Measurements from ENCODE around the gene GABRG2.

Gene GABRG2

GRCh38 chr5:162107591-162107990 lies 40.0 kb downstream of the GABRG2 start:
- H3K27ac Mint-ChIP-seq: no peak overlapping the region
- H3K36me3 Mint-ChIP-seq (ENCODE audit: low read depth): no peaks in the 10 kb centered on the region
- no peaks in the 10 kb centered on the region for H3K27me3 Mint-ChIP-seq (ENCODE audit: low read depth)
- TF ChIP-seq, protein P1, sequence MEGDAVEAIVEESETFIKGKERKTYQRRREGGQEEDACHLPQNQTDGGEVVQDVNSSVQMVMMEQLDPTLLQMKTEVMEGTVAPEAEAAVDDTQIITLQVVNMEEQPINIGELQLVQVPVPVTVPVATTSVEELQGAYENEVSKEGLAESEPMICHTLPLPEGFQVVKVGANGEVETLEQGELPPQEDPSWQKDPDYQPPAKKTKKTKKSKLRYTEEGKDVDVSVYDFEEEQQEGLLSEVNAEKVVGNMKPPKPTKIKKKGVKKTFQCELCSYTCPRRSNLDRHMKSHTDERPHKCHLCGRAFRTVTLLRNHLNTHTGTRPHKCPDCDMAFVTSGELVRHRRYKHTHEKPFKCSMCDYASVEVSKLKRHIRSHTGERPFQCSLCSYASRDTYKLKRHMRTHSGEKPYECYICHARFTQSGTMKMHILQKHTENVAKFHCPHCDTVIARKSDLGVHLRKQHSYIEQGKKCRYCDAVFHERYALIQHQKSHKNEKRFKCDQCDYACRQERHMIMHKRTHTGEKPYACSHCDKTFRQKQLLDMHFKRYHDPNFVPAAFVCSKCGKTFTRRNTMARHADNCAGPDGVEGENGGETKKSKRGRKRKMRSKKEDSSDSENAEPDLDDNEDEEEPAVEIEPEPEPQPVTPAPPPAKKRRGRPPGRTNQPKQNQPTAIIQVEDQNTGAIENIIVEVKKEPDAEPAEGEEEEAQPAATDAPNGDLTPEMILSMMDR (IDR thresholded peaks at IDR 0.05; ENCODE audit: unreplicated experiment in 3 of 3): no peak
- H3K9me3 Mint-ChIP-seq: no peaks in the 10 kb centered on the region
- no peaks in the 10 kb centered on the region for H3K4me1 Mint-ChIP-seq
- no peak overlapping the region for H3K4me3 Mint-ChIP-seq

DNA sequence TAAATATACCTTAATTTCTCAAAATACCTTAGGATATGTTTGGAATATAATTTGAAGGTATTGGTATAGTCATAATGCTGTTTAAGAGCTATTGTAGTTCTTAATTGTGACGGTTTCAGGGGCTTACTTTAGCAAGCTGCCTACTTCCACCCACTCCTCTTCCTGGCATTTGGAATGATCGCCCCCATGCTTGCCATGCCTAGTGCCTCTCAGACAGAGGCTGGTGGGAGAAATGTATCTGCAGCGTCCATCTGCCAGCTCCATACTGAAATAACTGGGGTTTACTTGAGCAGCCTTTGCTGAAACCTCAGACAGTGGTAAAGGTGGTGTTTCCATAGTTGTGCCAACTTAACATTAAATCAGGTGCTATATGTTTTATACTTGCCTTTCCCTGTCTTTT lies 52.2 kb downstream of the GABRG2 start:
- Mint-ChIP-seq H3K36me3 (ENCODE audit: low read depth) (no peaks in the 10 kb centered on the region), H3K27ac (no peak overlapping the region), H3K9me3 (no peaks in the 10 kb centered on the region), H3K27me3 (ENCODE audit: low read depth) (peaks cover 3% of the 10 kb centered on the region), H3K4me1 (no peaks in the 10 kb centered on the region), H3K4me3 (no peak overlapping the region)
- TF ChIP-seq, protein P1 (IDR thresholded peaks at IDR 0.05; ENCODE audit: unreplicated experiment in 3 of 3): no peak

DNA sequence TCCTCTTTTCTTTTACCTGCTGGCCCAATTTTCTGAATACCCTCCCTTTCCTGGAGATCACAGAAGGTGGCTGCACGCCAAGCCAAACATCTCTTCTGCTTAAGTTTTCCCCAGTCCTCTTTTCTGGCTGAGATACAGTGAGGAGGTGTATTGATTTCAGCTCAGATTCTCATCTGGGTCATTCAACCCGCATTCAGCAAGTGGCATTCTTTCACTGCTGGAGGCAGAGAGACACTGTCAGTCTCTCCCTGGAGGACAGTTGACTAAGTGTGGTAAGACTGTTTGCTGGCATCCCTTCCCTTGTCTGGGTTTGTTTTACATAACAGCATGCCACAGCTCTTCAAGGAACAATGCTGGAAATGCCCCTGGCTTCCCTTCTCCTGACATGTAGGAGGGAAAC lies 60.5 kb downstream of the GABRG2 start:
- H3K4me1 Mint-ChIP-seq: no peaks in the 10 kb centered on the region
- H3K36me3 Mint-ChIP-seq (ENCODE audit: low read depth): no peaks in the 10 kb centered on the region
- no peaks in the 10 kb centered on the region for H3K9me3 Mint-ChIP-seq

GRCh38 chr5:162132348-162132747 lies 64.8 kb downstream of the GABRG2 start:
- Mint-ChIP-seq H3K36me3 (ENCODE audit: low read depth) (no peaks in the 10 kb centered on the region), H3K4me1 (no peaks in the 10 kb centered on the region), H3K27ac (no peak overlapping the region), H3K9me3 (no peaks in the 10 kb centered on the region), H3K27me3 (ENCODE audit: low read depth) (no peaks in the 10 kb centered on the region), H3K4me3 (no peak overlapping the region)
- TF ChIP-seq, protein P1 (IDR thresholded peaks at IDR 0.05; ENCODE audit: unreplicated experiment in 3 of 3): no peak

More for the DNA sequence above, 60.5 kb downstream of the GABRG2 start:
- TF ChIP-seq, protein P1 (IDR thresholded peaks at IDR 0.05; ENCODE audit: unreplicated experiment in 3 of 3): no peak
- no peaks in the 10 kb centered on the region for H3K27me3 Mint-ChIP-seq (ENCODE audit: low read depth)
- no peak overlapping the region for H3K27ac Mint-ChIP-seq
- no peak overlapping the region for H3K4me3 Mint-ChIP-seq

DNA sequence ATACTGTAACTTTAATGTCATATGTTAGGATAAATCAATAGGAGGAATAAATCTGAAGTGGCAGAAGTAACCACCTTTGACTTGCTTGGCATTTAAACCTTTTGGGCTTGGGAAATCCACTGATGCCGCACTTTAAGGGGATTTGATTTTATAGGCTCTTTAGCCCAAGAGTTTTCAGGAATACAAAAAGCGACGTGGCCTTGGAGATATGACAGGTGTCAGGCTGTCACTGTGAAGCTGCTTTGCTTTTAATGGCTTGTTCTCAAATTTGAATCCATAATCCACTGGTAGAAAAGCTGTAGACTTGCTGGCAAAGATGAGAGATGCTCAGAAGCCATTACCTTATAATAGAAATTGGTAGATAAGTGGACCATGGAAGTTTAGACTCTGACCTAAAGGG lies 71.6 kb downstream of the GABRG2 start:
- no peaks in the 10 kb centered on the region for H3K4me1 Mint-ChIP-seq
- H3K9me3 Mint-ChIP-seq: no peaks in the 10 kb centered on the region
- no peaks in the 10 kb centered on the region for H3K36me3 Mint-ChIP-seq (ENCODE audit: low read depth)
- TF ChIP-seq, protein P1 (IDR thresholded peaks at IDR 0.05; ENCODE audit: unreplicated experiment in 3 of 3): no peak
- H3K27ac Mint-ChIP-seq: no peak overlapping the region
- H3K27me3 Mint-ChIP-seq (ENCODE audit: low read depth): no peaks in the 10 kb centered on the region
- no peak overlapping the region for H3K4me3 Mint-ChIP-seq

DNA sequence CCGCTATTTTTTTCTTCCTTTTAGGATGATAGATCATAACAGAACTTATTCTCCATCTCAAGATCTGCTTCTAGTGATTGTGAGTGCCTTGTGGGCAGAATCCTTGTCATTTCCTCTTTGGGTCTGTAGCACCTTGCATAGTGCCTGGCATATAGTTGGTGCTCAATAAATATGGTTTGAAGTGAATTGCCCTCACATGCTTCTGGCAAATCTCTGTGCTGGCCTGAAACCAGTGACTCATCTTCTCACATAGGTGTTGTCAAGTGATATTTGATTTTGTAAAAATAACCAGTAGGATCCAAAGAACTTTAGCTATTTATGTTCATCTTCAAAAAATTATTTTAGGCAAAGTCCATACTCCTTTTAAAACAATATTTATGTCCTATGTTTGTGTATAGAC lies 86.7 kb downstream of the GABRG2 start:
- Mint-ChIP-seq H3K27ac (no peak overlapping the region), H3K4me3 (no peak overlapping the region), H3K4me1 (no peaks in the 10 kb centered on the region), H3K36me3 (ENCODE audit: low read depth) (no peaks in the 10 kb centered on the region), H3K9me3 (no peaks in the 10 kb centered on the region), H3K27me3 (ENCODE audit: low read depth) (no peaks in the 10 kb centered on the region)
- TF ChIP-seq, protein P1 (IDR thresholded peaks at IDR 0.05; ENCODE audit: unreplicated experiment in 3 of 3): no peak

Measured in nephron (organoid).